HG02852 (cell line): ENCODE measurements around the gene PCDHGB5.
"Not testable (repeated sequence)": the region's sequence is repeated elsewhere in the genome, so short reads cannot be mapped to it uniquely, and the experiment has no call there.

Experiments used
- ATAC-seq: cut with Tn5 transposase; IDR thresholded peaks from one replicate; pipeline ENCODE4 v1.9.1; 2021; ENCODE audit warnings: mild to moderate bottlenecking, moderate library complexity; ENCODE audit not compliant: unreplicated experiment

PCDHGB5 gene

GRCh38 chr5:141375444-141376155 lies 22.1 kb upstream of the PCDHGB5 start:
- not testable (repeated sequence) for ATAC-seq

DNA sequence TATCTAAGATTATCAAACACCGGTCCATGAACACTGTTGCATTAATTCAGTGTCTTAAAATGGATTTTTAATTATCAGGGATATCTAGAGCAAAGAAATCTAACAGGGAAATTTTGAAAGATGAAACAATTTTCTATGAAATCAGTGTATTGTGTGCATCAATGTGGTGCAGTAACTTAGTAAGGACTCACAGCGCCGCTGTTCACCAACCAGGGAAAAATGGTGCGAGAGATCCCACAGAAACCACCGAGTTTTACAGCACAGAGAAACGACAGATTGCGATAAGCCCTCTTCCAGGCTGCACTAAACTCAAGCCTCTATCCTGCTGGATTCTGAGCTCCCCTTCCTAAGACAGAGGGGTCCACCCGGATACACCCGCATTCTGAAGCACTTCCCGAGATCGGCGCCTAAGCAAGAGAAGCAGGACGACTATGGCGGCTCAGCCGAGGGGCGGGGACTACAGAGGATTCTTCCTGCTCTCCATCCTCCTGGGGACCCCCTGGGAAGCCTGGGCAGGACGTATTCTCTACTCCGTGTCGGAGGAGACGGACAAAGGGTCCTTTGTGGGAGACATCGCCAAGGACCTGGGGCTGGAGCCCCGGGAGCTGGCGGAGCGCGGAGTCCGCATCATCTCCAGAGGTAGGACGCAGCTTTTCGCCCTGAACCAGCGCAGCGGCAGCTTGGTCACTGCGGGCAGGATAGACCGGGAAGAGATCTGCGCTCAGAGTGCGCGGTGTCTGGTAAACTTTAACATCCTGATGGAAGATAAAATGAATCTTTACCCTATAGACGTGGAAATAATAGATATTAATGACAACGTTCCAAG lies 15.1 kb upstream of the PCDHGB5 start, which contains the start of gene PCDHGA7:
Gene PCDHGA7, plus strand, starts transcription at position 274 of the 826 bp plus-strand sequence. Its CDS starts 158 bp downstream, at position 432.
- ATAC-seq: no peak

DNA sequence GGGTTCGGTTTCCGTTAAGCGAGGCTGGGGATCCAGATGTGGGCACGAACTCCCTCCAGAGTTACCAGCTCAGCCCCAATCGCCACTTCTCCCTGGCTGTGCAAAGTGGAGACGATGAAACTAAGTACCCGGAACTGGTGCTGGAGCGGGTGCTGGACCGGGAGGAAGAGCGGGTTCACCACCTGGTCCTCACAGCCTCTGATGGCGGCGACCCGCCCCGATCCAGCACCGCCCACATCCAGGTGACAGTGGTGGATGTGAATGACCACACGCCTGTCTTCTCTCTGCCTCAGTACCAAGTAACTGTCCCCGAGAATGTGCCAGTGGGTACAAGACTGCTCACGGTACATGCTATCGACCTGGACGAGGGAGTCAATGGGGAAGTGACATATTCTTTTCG lies 14.4 kb upstream of the PCDHGB5 start:
- ATAC-seq: no peak

- no peak for ATAC-seq
Observed at GRCh38 chr5:141384471-141385267, 13.1 kb upstream of the PCDHGB5 start.

GRCh38 chr5:141387557-141388311 lies 10.0 kb upstream of the PCDHGB5 start, which contains the start of gene PCDHGB4:
Gene PCDHGB4 (plus strand): TSS chr5:141387698. CDS start chr5:141387885, 187 bp downstream.
- ATAC-seq: peak; percentile 87

- no peak for ATAC-seq
Observed at GRCh38 chr5:141388661-141389060, 9.1 kb upstream of the PCDHGB5 start.

DNA sequence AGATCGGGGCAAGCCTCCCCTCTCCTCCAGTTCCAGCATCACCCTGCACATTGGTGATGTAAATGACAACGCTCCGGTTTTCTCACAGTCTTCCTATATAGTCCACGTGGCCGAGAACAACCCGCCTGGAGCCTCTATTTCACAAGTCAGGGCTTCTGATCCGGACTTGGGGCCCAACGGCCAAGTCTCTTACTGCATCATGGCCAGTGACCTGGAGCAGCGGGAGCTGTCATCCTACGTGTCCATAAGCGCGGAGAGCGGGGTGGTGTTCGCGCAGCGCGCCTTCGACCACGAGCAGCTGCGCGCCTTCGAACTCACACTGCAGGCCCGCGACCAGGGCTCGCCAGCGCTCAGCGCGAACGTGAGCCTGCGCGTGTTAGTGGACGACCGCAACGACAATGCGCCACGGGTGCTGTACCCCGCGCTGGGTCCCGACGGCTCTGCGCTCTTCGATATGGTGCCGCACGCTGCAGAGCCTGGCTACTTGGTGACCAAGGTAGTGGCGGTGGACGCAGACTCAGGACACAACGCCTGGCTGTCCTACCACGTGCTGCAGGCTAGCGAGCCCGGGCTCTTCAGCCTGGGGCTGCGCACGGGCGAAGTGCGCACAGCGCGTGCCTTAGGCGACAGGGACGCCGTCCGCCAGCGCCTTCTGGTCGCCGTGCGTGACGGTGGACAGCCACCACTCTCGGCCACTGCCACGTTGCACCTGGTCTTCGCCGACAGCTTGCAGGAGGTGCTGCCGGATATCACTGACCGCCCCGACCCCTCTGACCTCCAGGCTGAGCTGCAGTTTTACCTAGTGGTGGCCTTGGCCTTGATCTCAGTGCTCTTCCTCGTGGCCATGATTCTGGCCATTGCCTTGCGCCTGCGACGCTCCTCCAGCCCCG lies 8.3 kb upstream of the PCDHGB5 start:
- ATAC-seq: no peak

- ATAC-seq: no peak
Observed at GRCh38 chr5:141392429-141393198, 5.1 kb upstream of the PCDHGB5 start, which contains the start of gene PCDHGA8. Gene PCDHGA8 (plus strand): TSS chr5:141392633. CDS start chr5:141392814, 181 bp downstream.

DNA sequence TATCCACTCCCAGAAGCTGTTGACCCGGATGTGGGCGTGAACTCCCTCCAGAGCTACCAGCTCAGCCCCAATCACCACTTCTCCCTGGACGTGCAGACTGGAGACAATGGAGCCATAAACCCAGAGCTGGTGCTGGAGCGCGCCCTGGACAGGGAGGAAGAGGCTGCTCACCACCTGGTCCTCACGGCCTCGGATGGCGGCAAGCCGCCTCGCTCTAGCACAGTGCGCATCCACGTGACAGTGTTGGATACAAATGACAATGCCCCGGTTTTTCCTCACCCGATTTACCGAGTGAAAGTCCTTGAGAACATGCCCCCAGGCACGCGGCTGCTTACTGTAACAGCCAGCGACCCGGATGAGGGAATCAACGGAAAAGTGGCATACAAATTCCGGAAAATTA lies 4.5 kb upstream of the PCDHGB5 start:
- ATAC-seq: no peak

DNA sequence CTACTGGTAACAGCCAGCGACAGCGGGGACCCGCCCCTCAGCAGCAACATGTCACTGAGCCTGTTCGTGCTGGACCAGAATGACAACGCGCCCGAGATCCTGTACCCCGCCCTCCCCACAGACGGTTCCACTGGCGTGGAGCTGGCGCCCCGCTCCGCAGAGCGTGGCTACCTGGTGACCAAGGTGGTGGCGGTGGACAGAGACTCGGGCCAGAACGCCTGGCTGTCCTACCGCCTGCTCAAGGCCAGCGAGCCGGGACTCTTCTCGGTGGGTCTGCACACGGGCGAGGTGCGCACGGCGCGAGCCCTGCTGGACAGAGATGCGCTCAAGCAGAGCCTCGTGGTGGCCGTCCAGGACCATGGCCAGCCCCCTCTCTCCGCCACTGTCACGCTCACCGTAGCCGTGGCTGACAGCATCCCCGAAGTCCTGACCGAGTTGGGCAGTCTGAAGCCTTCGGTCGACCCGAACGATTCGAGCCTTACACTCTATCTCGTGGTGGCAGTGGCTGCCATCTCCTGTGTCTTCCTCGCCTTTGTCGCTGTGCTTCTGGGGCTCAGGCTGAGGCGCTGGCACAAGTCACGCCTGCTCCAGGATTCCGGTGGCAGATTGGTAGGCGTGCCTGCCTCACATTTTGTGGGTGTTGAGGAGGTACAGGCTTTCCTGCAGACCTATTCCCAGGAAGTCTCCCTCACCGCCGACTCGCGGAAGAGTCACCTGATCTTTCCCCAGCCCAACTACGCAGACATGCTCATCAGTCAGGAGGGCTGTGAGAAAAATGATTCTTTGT lies 3.2 kb upstream of the PCDHGB5 start:
- ATAC-seq: not testable (repeated sequence)

DNA sequence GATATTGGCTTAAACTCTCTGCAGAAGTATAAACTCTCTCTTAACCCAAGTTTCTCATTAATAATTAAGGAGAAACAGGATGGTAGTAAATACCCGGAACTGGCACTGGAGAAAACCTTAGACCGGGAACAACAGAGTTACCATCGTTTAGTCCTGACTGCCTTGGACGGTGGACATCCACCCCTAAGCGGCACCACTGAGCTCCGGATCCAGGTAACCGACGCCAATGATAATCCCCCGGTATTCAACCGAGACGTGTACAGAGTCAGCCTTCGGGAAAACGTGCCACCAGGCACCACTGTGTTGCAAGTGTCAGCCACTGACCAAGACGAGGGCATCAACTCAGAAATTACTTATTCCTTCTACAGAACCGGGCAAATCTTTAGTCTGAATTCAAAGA lies 861 bp downstream of the PCDHGB5 start:
- ATAC-seq: no peak

DNA sequence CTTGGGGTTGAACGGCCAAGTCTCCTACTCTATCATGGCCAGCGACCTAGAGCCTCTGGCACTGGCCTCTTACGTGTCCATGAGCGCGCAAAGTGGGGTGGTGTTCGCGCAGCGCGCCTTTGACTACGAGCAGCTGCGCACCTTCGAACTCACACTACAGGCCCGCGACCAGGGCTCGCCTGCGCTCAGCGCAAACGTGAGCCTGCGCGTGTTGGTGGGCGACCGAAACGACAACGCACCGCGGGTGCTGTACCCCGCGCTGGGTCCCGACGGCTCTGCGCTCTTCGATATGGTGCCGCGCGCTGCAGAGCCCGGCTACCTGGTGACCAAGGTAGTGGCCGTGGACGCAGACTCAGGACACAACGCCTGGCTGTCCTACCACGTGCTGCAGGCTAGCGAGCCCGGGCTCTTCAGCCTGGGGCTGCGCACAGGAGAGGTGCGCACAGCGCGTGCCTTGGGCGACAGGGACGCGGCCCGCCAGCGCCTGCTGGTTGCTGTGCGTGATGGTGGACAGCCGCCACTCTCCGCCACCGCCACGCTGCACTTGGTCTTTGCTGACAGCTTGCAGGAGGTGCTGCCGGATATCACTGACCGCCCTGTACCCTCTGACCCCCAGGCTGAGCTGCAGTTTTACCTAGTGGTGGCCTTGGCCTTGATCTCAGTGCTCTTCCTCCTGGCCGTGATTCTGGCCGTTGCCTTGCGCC lies 2.0 kb downstream of the PCDHGB5 start:
- no peak for ATAC-seq

GRCh38 chr5:141402553-141403243 lies 5.0 kb downstream of the PCDHGB5 start, which contains the start of gene PCDHGA9:
Gene PCDHGA9 (plus strand): TSS chr5:141402778. CDS start chr5:141402953, 175 bp downstream.
- ATAC-seq: no peak

GRCh38 chr5:141403387-141403786 lies 5.6 kb downstream of the PCDHGB5 start:
- ATAC-seq: no peak

GRCh38 chr5:141407790-141408505 lies 10.2 kb downstream of the PCDHGB5 start, which contains the start of gene PCDHGB6:
Gene PCDHGB6 (plus strand): TSS chr5:141408021. CDS start chr5:141408203, 182 bp downstream.
- ATAC-seq: peak; percentile 67
